GM23338 (cell line): ENCODE data around the gene IGSF22. TPM values are rescaled to one million over a fixed set of nuclear protein-coding genes. Genes with fewer than 3 reads are reported as not detected.

Source experiments
- EZH2phosphoT487 ChIP-seq: fragments of 200-600 bp; sonication (generic); IDR thresholded peaks from one replicate; pipeline ENCODE4 v1.8.1; 2018; ENCODE audit warnings: antibody characterized with exemption; ENCODE audit not compliant: unreplicated experiment
- NANOG ChIP-seq: IDR thresholded peaks from 2 replicates; pipeline ENCODE4 v1.6.1; 2016; ENCODE audit warnings: antibody characterized with exemption, borderline replicate concordance
- polyA plus RNA-seq: library from polyadenylated mRNA; unstranded; fragments of >200 nt; fragmentation: Nextera tagmentation; extraction: Ambion mirVana; gene quantifications from 2 replicates; pipeline ENCODE4 v1.2.1, GENCODE V29; 2016
- total RNA-seq: library from RNA; depleted of rRNA; stranded (reverse); fragments of >200 nt; shearing (Covaris generic); gene quantifications from 2 replicates; pipeline ENCODE4 v1.2.3, GENCODE V29; 2014; rRNA removed
- TF ChIP-seq, protein P1 (sequence below): IDR thresholded peaks from one replicate; pipeline ENCODE4 v1.6.1; 2018; ENCODE audit warnings: antibody characterized with exemption; ENCODE audit not compliant: unreplicated experiment

IGSF22 gene
- total and polyA plus RNA-seq, 2 experiments from 2014 or later: 0.37 TPM; not detected in 1

DNA sequence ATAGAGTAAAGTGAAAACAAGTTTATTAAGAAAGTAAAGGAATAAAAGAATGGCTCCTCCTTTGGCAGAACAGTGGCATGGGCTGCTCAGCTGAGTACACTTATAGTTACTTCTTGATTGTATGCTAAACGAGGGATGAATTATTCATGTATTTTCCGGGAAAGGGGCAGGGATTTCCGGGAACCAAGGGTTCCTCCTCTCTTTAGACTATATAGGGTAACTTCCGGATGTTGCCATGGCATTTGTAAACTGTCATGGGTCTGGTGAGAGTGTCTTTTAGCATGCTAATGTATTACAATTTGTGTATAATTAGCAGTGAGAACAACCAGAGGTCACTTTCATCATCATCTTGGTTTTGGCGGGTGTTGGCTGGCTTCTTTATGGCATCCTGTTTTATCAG is 68.3 kb downstream of the IGSF22 start (continued):
- TF ChIP-seq, protein P1, sequence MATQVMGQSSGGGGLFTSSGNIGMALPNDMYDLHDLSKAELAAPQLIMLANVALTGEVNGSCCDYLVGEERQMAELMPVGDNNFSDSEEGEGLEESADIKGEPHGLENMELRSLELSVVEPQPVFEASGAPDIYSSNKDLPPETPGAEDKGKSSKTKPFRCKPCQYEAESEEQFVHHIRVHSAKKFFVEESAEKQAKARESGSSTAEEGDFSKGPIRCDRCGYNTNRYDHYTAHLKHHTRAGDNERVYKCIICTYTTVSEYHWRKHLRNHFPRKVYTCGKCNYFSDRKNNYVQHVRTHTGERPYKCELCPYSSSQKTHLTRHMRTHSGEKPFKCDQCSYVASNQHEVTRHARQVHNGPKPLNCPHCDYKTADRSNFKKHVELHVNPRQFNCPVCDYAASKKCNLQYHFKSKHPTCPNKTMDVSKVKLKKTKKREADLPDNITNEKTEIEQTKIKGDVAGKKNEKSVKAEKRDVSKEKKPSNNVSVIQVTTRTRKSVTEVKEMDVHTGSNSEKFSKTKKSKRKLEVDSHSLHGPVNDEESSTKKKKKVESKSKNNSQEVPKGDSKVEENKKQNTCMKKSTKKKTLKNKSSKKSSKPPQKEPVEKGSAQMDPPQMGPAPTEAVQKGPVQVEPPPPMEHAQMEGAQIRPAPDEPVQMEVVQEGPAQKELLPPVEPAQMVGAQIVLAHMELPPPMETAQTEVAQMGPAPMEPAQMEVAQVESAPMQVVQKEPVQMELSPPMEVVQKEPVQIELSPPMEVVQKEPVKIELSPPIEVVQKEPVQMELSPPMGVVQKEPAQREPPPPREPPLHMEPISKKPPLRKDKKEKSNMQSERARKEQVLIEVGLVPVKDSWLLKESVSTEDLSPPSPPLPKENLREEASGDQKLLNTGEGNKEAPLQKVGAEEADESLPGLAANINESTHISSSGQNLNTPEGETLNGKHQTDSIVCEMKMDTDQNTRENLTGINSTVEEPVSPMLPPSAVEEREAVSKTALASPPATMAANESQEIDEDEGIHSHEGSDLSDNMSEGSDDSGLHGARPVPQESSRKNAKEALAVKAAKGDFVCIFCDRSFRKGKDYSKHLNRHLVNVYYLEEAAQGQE: no peak
- TF ChIP-seq EZH2phosphoT487: no peak
- TF ChIP-seq NANOG: no peak

Other genes starting within 250 kb of the IGSF22 start
- gene TSG101, start 199.2 kb downstream of the IGSF22 start, total RNA-seq: 74.9 and 102 TPM in 2 replicates
- gene TSG101, start 199.2 kb downstream of the IGSF22 start, polyA plus RNA-seq: 53.7 and 59.4 TPM in 2 replicates
- 11.8 and 12.7 TPM in 2 replicates for gene UEVLD, start 137.5 kb downstream of the IGSF22 start, total RNA-seq
- 6.0 and 10.2 TPM in 2 replicates for gene UEVLD, start 137.5 kb downstream of the IGSF22 start, polyA plus RNA-seq
- 1.7 TPM in 1 of 2 replicates, not detected in the other for gene MISFA, start 126.4 kb downstream of the IGSF22 start, total RNA-seq
- 5.1 and 7.9 TPM in 2 replicates for gene MISFA, start 126.4 kb downstream of the IGSF22 start, polyA plus RNA-seq
- gene SPTY2D1, start 91.8 kb downstream of the IGSF22 start, total RNA-seq: 14.1 TPM in 2 replicates
- gene SPTY2D1, start 91.8 kb downstream of the IGSF22 start, polyA plus RNA-seq: 5.4 and 5.9 TPM in 2 replicates
- gene TMEM86A, start 27.4 kb downstream of the IGSF22 start, total RNA-seq: 0.45 and 0.70 TPM in 2 replicates
- 0.91 and 0.99 TPM in 2 replicates for gene TMEM86A, start 27.4 kb downstream of the IGSF22 start, polyA plus RNA-seq
- 4.9 and 5.7 TPM in 2 replicates for gene PTPN5, start 65.6 kb upstream of the IGSF22 start, total RNA-seq
- 3.6 and 3.7 TPM in 2 replicates for gene PTPN5, start 65.6 kb upstream of the IGSF22 start, polyA plus RNA-seq
- gene MRGPRX1, start 213.2 kb upstream of the IGSF22 start, total RNA-seq: not detected in 2 replicates
- gene MRGPRX1, start 213.2 kb upstream of the IGSF22 start, polyA plus RNA-seq: not detected in 2 replicates